NCI-H446 treated with DMSO at 0.1 percent for 48 hours (cell line): Measurements from ENCODE around the gene EIF1AX.
"Not testable (repeated sequence)": the region's sequence is repeated elsewhere in the genome, so short reads cannot be mapped to it uniquely, and the experiment has no call there.

Experiments used
- DNase-seq: peaks from one replicate; lab custom pipeline; 2025; lab: John Stamatoyannopoulos, UW

The EIF1AX gene

GRCh38 chrX:20141281-20142220 is at the start of gene EIF1AX:
EIF1AX (minus strand) TSS chrX:20141838; CDS start chrX:20141640, 198 bp downstream.
- peak; percentile 95 for DNase-seq

GRCh38 chrX:20189171-20189570 is 47.5 kb upstream of the EIF1AX start:
- DNase-seq = no peak

- DNase-seq = no peak
Measured at GRCh38 chrX:20181598-20182329, 40.1 kb upstream of the EIF1AX start.

- DNase-seq = no peak
Measured at GRCh38 chrX:20177093-20177492, 35.5 kb upstream of the EIF1AX start.

- no peak for DNase-seq
Measured at GRCh38 chrX:20173856-20174255, 32.2 kb upstream of the EIF1AX start.

GRCh38 chrX:20173313-20173712 is 31.7 kb upstream of the EIF1AX start:
- no peak for DNase-seq

GRCh38 chrX:20171887-20172286 is 30.2 kb upstream of the EIF1AX start:
- DNase-seq = no peak

- DNase-seq = not testable (repeated sequence)
Measured at GRCh38 chrX:20162516-20162915, 20.9 kb upstream of the EIF1AX start.

GRCh38 chrX:20159797-20160385 is 18.3 kb upstream of the EIF1AX start:
- no peak for DNase-seq

GRCh38 chrX:20151689-20152088 is 10.1 kb upstream of the EIF1AX start:
- no peak for DNase-seq

- no peak for DNase-seq
Measured at GRCh38 chrX:20149326-20149725, 7.7 kb upstream of the EIF1AX start.

- no peak for DNase-seq
Measured at GRCh38 chrX:20147561-20147960, 5.9 kb upstream of the EIF1AX start.

- DNase-seq = no peak
Measured at GRCh38 chrX:20144491-20144890, 2.9 kb upstream of the EIF1AX start.

- DNase-seq = no peak
Measured at GRCh38 chrX:20143561-20143960, 1.9 kb upstream of the EIF1AX start.

GRCh38 chrX:20143111-20143510 is 1.5 kb upstream of the EIF1AX start:
- DNase-seq = no peak

- DNase-seq = no peak
Measured at GRCh38 chrX:20140420-20140819, 1.2 kb downstream of the EIF1AX start.

GRCh38 chrX:20139966-20140365 is 1.7 kb downstream of the EIF1AX start:
- no peak for DNase-seq

GRCh38 chrX:20135944-20136343 is 5.7 kb downstream of the EIF1AX start:
- DNase-seq = no peak

GRCh38 chrX:20132666-20133065 is 9.0 kb downstream of the EIF1AX start:
- DNase-seq = no peak

- DNase-seq = no peak
Measured at GRCh38 chrX:20130357-20130756, 11.3 kb downstream of the EIF1AX start.

GRCh38 chrX:20129547-20129946 is 12.1 kb downstream of the EIF1AX start:
- no peak for DNase-seq

GRCh38 chrX:20128670-20129069 is 13.0 kb downstream of the EIF1AX start:
- no peak for DNase-seq

- not testable (repeated sequence) for DNase-seq
Measured at GRCh38 chrX:20127440-20127839, 14.2 kb downstream of the EIF1AX start.
